Activated naive CD8-positive, alpha-beta T cell treated with anti-CD3 and anti-CD28 coated beads, Interleukin-2, amount 10 ng/mL, durations not matched to agents 7 days and 5 days (primary cell): ENCODE measurements around the gene TMEM181. TPM values are rescaled to one million over a fixed set of nuclear protein-coding genes. Genes with fewer than 3 reads are reported as not detected.
"Not testable (repeated sequence)": the region's sequence is repeated elsewhere in the genome, so short reads cannot be mapped to it uniquely, and the experiment has no call there.

ENCODE experiments used
- ATAC-seq: fragments of 150-1000 bp; cut with Tn5 transposase; one replicate; pipeline ENCODE4 v1.10.0; 2021; ENCODE audit warnings: low read depth, moderate library complexity
- POLR2A ChIA-PET: fragments of 350-600 bp; sonication (Branson Sonifier 250); formaldehyde crosslinking; loops from one replicate; lab custom pipeline; 2021; ENCODE audit warnings: antibody characterized with exemption; lab: Charles Lee
- DNase-seq: peaks from one replicate; pipeline ENCODE4 v3.0.0; 2021
- H3K27ac Mint-ChIP-seq: one replicate; pipeline ENCODE4 v1.8.0; 2022; ENCODE audit warnings: mild to moderate bottlenecking, mixed read lengths
- H3K27me3 Mint-ChIP-seq: one replicate; pipeline ENCODE4 v1.8.0; 2022; ENCODE audit warnings: mild to moderate bottlenecking, moderate library complexity, mixed read lengths
- H3K36me3 Mint-ChIP-seq: one replicate; pipeline ENCODE4 v1.8.0; 2021; ENCODE audit warnings: mild to moderate bottlenecking, mixed read lengths
- H3K4me1 Mint-ChIP-seq: one replicate; pipeline ENCODE4 v1.8.0; 2021; ENCODE audit warnings: mixed read lengths
- H3K4me3 Mint-ChIP-seq: one replicate; pipeline ENCODE4 v1.8.0; 2022; ENCODE audit warnings: mild to moderate bottlenecking, moderate library complexity, mixed read lengths
- H3K9me3 Mint-ChIP-seq: one replicate; pipeline ENCODE4 v1.8.0; 2021; ENCODE audit warnings: mixed read lengths
- total RNA-seq, 2 experiments: library from RNA; stranded (reverse); gene quantifications; one replicate each; pipeline ENCODE4 v1.2.3, GENCODE V29; 2021

Gene TMEM181
- total RNA-seq, 2 experiments from 2014 or later: 16.8 to 17.7 TPM

DNA sequence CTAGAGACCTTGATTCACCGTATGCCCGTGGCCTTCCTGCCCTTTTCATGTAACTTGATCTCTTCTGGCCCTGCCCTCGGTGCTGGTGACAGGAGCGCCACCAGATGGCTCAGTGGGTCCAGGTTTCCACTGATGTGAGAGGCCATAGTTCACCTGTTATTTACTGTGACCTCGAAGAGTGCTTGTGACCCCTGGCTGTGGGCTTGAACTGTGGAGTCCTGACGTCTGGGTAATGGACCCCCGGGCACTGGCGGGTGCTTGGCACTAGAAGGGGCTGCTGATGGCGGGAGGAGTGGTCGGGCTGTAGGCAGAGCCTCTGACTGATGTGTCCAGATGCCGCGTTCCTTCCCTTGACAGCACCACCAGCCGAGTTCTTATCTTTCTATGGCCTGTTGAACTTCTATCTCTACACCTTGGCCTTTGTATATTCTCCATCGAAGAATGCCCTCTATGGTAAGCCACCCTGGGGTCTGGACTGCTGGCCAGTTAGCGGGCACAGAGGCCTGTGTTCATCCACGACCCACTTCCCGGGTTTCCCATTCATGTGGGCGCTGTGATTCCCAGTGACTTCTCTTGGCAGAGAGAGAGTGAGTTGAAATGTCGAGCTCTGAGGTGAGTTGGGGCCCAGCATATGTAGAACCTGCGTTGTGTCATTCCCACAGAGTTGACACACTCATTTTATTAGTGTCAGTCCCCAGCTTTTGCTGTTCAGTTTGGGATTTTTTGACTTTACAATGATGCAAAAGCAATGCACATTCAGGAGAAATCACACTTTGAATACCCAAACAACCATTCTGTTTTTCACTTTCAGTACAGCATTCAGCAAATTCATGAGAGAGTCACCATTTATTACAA, 69.7 kb downstream of the TMEM181 start:
- H3K4me3 Mint-ChIP-seq: no peak overlapping the region
- DNase-seq (no peak), ATAC-seq (no peak)
- no peaks in the 10 kb centered on the region for H3K27me3 Mint-ChIP-seq
- POLR2A ChIA-PET: interaction anchor here (1.1 kb wide), 1 partner anchor 20 kb away, joined by 3 read pairs; no protein-coding TSS in a partner anchor
- H3K27ac Mint-ChIP-seq: peak overlapping the region; percentile 37
- H3K4me1 Mint-ChIP-seq: peaks cover 16% of the 10 kb centered on the region
- H3K9me3 Mint-ChIP-seq: no peaks in the 10 kb centered on the region
- peaks cover 27% of the 10 kb centered on the region for H3K36me3 Mint-ChIP-seq

DNA sequence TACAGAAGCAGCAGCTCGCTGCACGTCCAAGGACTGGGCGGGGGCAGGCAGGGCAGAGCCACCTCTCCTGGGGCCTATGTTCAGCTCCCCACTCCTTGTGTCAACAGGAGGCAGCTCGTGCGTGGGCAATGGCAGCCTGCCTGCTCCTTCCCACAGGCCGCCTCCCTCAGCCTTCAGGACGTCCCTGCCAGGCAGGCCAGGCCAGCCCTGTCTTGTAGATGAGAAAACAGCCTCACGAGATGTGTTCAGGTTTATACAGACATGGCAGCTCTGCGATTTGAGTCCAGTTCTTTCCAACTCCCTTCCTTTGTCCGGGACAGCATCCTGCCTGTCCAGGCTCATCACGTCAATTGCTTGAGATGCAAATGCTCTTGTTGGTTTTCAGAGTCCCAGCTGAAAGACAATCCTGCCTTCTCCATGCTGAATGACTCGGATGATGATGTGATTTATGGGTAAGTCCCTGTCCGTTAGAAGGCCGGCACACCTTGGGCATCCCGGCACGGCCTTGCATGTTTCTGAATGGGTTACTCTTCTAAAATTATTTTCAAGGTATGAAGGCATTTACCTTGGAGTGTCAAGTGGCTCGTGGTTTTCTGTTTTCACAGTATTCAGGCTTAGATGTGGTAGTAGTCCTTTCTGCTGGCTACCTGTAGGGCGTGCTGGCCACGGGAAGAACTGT, 71.2 kb downstream of the TMEM181 start:
- POLR2A ChIA-PET: interaction anchor here (1.1 kb wide), 1 partner anchor 13 kb away, joined by 3 read pairs; no protein-coding TSS in a partner anchor
- DNase-seq (no peak), ATAC-seq (no peak)
- Mint-ChIP-seq H3K27me3 (no peaks in the 10 kb centered on the region), H3K4me3 (no peak overlapping the region), H3K9me3 (no peaks in the 10 kb centered on the region), H3K4me1 (peaks cover 29% of the 10 kb centered on the region), H3K27ac (peak overlapping the region; percentile 66), H3K36me3 (peaks cover 29% of the 10 kb centered on the region)

DNA sequence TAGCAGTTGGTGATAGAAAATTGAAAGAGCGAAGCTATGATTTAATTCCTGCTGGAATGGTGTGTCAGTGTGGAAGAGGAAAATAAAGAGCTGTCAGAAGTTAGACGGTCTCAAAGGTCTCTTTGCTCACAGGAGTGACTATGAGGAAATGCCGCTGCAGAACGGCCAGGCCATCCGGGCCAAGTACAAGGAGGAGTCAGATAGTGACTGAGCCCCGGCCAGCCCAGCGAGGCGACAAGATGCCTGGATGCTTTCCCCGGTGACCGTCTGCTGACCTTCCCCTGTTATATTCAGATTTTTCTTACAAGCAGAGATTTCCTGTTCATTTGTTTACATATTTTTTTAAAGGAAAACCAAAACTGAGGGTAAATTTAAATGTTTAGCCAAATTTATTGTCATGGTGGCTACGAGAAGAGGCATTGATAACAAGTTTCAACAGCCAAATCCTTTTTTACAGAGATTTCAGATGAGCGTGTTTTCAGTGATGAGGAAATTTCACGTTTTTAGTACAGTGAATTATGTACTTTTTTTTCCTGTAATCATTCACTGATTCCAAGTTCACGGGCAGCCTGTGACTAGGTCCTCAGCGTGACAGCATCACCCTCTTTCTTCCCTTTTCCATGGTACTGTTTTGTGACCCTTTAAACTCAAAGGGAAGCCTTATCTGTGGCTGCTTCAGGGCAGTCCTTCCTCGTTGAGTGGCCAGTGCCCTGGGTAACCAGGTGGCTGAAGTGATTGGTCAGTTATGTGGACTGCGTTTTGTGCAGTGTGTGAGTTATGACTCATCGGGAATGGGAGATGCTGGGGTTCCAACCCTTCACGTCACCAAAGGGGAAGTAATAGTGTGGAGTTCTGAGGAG, 72.0 kb downstream of the TMEM181 start:
- peaks cover 36% of the 10 kb centered on the region for H3K4me1 Mint-ChIP-seq
- POLR2A ChIA-PET: interaction anchor here (1.1 to 4.0 kb wide), 2 partner anchors 12 kb away, joined by 3 to 19 read pairs; partner anchors contain the start of gene DYNLT1
- no peaks in the 10 kb centered on the region for H3K9me3 Mint-ChIP-seq
- H3K36me3 Mint-ChIP-seq: peaks cover 30% of the 10 kb centered on the region
- H3K4me3 Mint-ChIP-seq: no peak overlapping the region
- H3K27ac Mint-ChIP-seq: peak overlapping the region; percentile 66
- no peaks in the 10 kb centered on the region for H3K27me3 Mint-ChIP-seq
- ATAC-seq: no peak
- no peak for DNase-seq

DNA sequence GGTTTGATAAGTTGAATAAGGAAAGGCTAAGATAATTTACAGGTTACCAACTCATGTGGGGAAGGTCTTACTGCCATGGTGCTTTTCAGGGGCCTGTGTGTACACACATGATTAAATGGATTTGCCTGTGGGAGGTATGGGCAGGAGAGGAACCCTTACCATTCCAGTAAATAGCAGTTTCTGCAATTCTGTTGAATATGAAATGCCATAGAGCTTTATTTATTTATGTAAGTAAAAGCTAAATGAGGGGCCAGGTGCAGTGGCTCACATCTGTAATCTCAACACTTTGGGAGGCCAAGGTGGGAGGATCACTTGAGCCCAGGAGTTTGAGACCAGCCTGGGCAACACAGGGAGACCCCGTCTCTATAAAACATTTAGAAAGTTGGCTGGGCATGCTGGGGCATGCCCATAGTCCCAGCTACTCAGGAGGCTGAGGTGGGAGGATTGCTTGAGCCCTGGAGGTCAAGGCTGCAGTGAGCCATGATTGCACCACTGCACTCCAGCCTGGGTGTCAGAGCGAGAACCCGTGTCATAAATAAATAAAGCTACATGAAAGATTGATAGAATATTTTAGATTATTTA, 72.7 kb downstream of the TMEM181 start:
- POLR2A ChIA-PET: interaction anchor here (4.0 kb wide), 1 partner anchor 11 kb away, joined by 19 read pairs; the partner anchor contains the start of gene DYNLT1
- DNase-seq, ATAC-seq, H3K9me3 Mint-ChIP-seq, H3K4me3 Mint-ChIP-seq, H3K27me3 Mint-ChIP-seq: not testable (repeated sequence)
- H3K4me1 Mint-ChIP-seq: peaks cover 39% of the 10 kb centered on the region
- H3K27ac Mint-ChIP-seq: peak overlapping the region; percentile 5
- peaks cover 34% of the 10 kb centered on the region for H3K36me3 Mint-ChIP-seq

DNA sequence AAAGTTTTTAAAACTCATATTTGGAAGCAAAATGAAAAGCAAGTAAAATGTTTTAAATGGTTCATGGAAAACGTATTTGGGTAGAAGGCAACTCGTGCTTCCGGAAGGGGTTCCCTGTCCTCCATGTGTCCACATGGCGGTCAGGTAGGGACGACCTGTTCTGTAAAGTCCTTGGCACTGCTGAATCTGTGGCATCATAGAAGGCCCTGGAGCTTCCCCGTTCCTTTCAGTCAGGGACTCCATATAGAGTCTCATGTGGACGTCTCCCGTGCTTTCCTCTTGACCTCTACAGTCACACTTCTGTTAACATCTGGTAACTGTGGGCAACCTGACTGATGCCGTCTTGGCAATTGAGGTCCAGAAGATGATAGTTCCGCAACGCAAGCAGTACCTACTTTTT, 73.2 kb downstream of the TMEM181 start:
- no peaks in the 10 kb centered on the region for H3K9me3 Mint-ChIP-seq
- POLR2A ChIA-PET: interaction anchor here (4.0 kb wide), 1 partner anchor 11 kb away, joined by 19 read pairs; the partner anchor contains the start of gene DYNLT1
- no peak overlapping the region for H3K4me3 Mint-ChIP-seq
- H3K27ac Mint-ChIP-seq: peak overlapping the region; percentile 34
- peaks cover 39% of the 10 kb centered on the region for H3K4me1 Mint-ChIP-seq
- H3K36me3 Mint-ChIP-seq: peaks cover 34% of the 10 kb centered on the region
- no peak for ATAC-seq
- no peak for DNase-seq
- no peaks in the 10 kb centered on the region for H3K27me3 Mint-ChIP-seq

DNA sequence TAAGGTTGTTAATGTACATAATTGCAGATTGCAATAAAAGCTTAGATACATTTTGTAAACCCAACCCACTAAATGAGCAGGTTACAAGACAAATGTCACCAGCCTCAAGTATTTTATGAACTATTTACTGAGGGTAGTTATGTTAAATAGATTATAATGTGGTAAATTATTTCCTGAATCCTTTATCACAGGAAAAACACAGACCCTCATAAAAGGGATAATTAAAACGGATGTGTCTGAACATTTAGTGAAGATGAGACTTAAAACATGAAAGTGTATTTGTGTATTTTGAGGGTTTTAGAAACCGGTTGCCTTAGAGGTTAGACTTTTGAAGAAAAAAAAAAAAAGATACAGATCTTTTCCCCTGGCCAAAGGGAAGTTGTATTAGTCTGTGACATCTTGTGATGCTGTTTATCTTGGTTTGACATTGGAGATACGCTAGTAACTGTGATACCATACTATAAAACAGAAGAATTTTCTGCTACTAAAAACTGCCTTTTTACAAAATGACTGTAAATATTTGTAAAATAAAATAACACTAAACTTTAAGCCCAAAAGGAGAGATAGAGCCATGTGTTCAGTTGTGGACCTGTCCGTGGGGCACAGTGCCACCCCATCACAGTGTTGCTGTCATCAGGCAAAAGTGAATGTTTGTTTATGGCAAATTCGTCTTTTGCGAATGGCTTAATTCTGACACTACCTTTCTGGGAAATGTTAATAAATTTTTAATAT, 75.0 kb downstream of the TMEM181 start:
- ATAC-seq: peak; percentile 50
- POLR2A ChIA-PET: interaction anchor here (4.0 kb wide), 1 partner anchor 9 kb away, joined by 19 read pairs; the partner anchor contains the start of gene DYNLT1
- H3K4me3 Mint-ChIP-seq: peak overlapping the region; percentile 22

DNA sequence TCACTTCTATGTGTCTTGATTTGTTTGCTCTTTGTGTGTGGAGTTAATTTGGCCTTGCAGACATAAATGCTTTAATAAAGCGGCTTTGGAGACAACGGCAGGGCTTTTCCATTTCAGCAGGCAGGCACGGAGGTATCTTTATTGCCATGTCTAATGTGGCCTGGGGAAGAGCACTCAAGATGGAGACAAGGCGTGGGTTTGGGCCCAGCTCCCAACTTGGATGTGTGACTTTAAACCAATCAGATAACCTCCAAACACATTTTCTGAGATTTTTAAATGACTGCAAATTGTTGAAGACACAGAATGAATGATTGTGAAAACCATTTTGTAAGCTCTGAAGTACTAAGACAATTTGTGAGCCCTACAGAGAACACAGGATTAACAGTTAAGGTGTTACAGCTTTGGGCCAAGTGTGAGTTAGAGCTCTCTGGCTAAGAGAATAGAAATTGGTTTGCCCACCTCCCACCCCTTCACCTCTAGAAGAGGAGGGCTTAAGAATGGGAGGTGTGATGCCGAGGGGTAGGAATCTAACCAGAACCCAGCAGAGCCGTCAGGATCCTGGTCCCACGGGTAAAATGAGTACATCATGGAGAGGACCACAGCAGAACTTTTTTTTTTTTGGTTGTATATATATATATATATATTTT, 75.7 kb downstream of the TMEM181 start:
- peak overlapping the region; percentile 70 for H3K27ac Mint-ChIP-seq
- POLR2A ChIA-PET: interaction anchor here (0.7 to 4.0 kb wide), 2 partner anchors 8 to 1131 kb away, joined by 4 to 19 read pairs; partner anchors contain the start of gene DYNLT1

More for the DNA sequence above, 75.0 kb downstream of the TMEM181 start:
- peak overlapping the region; percentile 70 for H3K27ac Mint-ChIP-seq
- no peaks in the 10 kb centered on the region for H3K27me3 Mint-ChIP-seq
- peaks cover 33% of the 10 kb centered on the region for H3K36me3 Mint-ChIP-seq
- no peaks in the 10 kb centered on the region for H3K9me3 Mint-ChIP-seq
- peaks cover 50% of the 10 kb centered on the region for H3K4me1 Mint-ChIP-seq
- no peak for DNase-seq

DNA sequence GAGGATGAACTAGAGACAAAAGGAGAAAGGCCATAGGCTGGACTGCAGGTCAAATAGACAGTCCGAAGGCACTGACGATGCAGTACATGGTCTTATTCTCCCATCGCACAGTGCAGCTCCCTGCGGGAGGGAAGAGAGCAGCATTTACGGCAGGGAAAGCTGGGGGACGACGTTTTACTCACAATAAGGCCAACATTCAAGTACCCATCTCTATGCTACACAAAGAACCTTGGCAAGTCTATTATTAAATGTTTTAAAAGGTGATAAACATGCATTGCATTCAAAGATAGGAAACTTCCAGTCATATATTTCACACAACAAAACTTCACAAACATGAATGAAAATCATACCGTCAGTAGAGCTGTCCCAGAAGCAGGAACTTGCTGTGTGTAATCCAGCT, 76.9 kb downstream of the TMEM181 start:
- POLR2A ChIA-PET: no interaction called here
- Mint-ChIP-seq H3K27ac (no peak overlapping the region), H3K27me3 (no peaks in the 10 kb centered on the region), H3K36me3 (peaks cover 39% of the 10 kb centered on the region), H3K4me3 (no peak overlapping the region), H3K9me3 (no peaks in the 10 kb centered on the region), H3K4me1 (peaks cover 54% of the 10 kb centered on the region)
- ATAC-seq: no peak
- no peak for DNase-seq

More for the DNA sequence above, 75.7 kb downstream of the TMEM181 start:
- Mint-ChIP-seq H3K27me3 (no peaks in the 10 kb centered on the region), H3K4me1 (peaks cover 54% of the 10 kb centered on the region), H3K4me3 (peak overlapping the region; percentile 22), H3K36me3 (peaks cover 37% of the 10 kb centered on the region), H3K9me3 (no peaks in the 10 kb centered on the region)
- DNase-seq: no peak
- no peak for ATAC-seq

DNA sequence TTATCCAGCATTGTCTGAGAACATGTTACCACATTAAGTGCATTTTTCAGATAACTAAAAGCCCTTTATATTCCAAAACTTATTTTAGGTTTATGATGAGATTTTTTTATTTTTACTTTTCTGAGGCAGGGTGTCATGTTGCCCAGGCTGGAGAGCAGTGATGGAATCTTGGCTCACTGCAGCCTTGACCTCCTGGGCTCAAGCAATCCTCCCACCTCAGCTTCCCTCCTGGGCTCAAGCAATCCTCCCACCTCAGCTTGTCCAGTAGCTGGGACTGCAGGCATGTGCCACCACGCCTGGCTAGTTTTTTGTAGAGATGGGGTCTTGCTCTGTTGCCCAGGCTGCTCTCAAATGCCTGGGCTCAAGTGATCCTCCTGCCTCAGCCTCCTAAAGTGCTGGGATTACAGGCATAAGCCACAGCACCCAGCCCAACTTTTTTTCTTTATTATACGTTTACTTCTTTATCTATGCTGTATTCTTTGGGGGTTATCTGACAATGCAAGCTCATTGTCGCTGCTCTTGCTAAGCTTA, 78.5 kb downstream of the TMEM181 start:
- Mint-ChIP-seq H3K9me3 (no peaks in the 10 kb centered on the region), H3K4me3 (peak overlapping the region; percentile 3), H3K27ac (peak overlapping the region; percentile 68), H3K36me3 (peaks cover 49% of the 10 kb centered on the region), H3K4me1 (peaks cover 61% of the 10 kb centered on the region), H3K27me3 (no peaks in the 10 kb centered on the region)
- ATAC-seq (no peak), DNase-seq (no peak)
- POLR2A ChIA-PET: interaction anchor here (1.3 kb wide), 1 partner anchor 12 kb away, joined by 3 read pairs; the partner anchor contains the start of gene SYTL3

DNA sequence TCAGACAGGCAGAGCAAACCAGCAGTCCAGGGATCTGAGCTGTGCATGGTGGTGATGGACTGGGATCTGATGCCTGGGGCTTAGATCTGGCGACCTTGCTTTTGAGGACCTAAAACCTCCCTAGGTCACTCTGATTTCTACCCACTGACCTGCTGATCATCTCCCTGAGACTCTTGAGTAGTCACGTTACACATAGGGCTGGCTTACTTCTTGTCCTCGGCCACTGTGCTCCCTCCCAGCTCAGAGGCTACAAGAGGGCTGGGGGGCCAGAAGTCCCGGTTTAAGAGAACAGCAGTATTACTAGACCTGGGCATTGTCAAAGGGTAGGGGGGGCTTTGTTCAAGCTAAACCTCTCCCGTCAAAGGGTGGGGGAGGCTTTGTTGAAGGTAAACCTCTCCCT, 79.2 kb downstream of the TMEM181 start:
- Mint-ChIP-seq H3K4me3 (no peak overlapping the region), H3K4me1 (peaks cover 60% of the 10 kb centered on the region), H3K9me3 (no peaks in the 10 kb centered on the region), H3K27ac (peak overlapping the region; percentile 68), H3K36me3 (peaks cover 51% of the 10 kb centered on the region), H3K27me3 (no peaks in the 10 kb centered on the region)
- DNase-seq: no peak
- POLR2A ChIA-PET: interaction anchor here (1.3 kb wide), 1 partner anchor 11 kb away, joined by 3 read pairs; the partner anchor contains the start of gene SYTL3
- ATAC-seq: no peak

DNA sequence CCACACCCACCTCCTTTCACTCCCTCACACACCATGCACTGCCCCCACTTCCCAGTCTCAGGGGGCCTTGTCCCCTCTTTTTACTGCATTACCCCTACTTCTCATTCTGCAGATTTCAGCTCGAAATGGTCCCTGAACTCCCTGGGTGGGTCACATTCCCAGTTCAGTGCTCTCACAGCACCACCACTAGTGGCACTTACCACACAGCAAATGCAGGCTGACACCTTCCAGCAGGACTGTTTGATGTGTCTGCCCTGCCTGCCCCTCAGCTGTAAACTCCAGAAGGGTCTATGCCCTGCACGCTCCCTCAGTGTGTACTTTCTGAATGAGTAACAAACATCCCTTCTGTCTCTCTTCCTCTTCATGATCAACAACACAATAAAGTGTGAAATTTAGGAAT, 80.6 kb downstream of the TMEM181 start:
- Mint-ChIP-seq H3K4me3 (peak overlapping the region; percentile 53), H3K27me3 (no peaks in the 10 kb centered on the region), H3K27ac (peak overlapping the region; percentile 62), H3K36me3 (peaks cover 50% of the 10 kb centered on the region), H3K9me3 (no peaks in the 10 kb centered on the region), H3K4me1 (peaks cover 56% of the 10 kb centered on the region)
- POLR2A ChIA-PET: interaction anchor here (0.6 kb wide), 1 partner anchor 13 kb away, joined by 3 read pairs; no protein-coding TSS in a partner anchor
- DNase-seq (no peak), ATAC-seq (no peak)
